Left colon (tissue), 2 donors: Measurements from ENCODE around the gene SLC33A1. TPM values are rescaled to one million over a fixed set of nuclear protein-coding genes. Genes with fewer than 3 reads are reported as not detected.
A peak's percentile ranks its signal among the peaks of the same experiment; 100 is the strongest.
"Not testable (repeated sequence)": the region's sequence is repeated elsewhere in the genome, so short reads cannot be mapped to it uniquely, and the experiment has no call there.

Experiments
- ATAC-seq: fragments of 200-7000 bp; cut with Tn5 transposase; one replicate; pipeline ENCODE4 v1.9.1; 2020; ENCODE audit warnings: mild to moderate bottlenecking, moderate library complexity
- DNase-seq, 2 donors: peaks; one replicate each; pipeline ENCODE4 v3.0.0-alpha.2; 2020
- intact Hi-C, 2 donors: fragments of 100-400 bp; cut with DNase I in 1 of 2; cut with micrococcal nuclease in 1 of 2; formaldehyde crosslinking; loops; one replicate each; pipeline versions ENCODE4 v1.11.2 to v1.14.0; 2022; cut with DNase I, micrococcal nuclease
- total RNA-seq, 2 donors: library from RNA; stranded (reverse); fragmentation: NEBNext Ultra II Directional; extraction: Animal tissue kit (Norgen Biotek cat#: 25700); gene quantifications; one replicate each; pipeline ENCODE4 v1.2.1, GENCODE V29; 2021
- donor health status: DM: no; HTN: no; CAD: no.
- donor health status: DM: yes; HTN: yes; CAD: no.

SLC33A1 gene
- total RNA-seq, 2 donors from 2014 or later: 27.3 to 29.6 TPM

- DNase-seq: no peak
- ATAC-seq: no peak
- intact Hi-C loops: no loop called here
Observed at GRCh38 chr3:155863072-155863784, 9.0 kb upstream of the SLC33A1 start.

GRCh38 chr3:155862290-155862982, 8.2 kb upstream of the SLC33A1 start:
- DNase-seq, ATAC-seq, intact Hi-C loops: not testable (repeated sequence)

GRCh38 chr3:155861476-155862183, 7.4 kb upstream of the SLC33A1 start:
- ATAC-seq (no peak), DNase-seq (no peak)
- intact Hi-C loops: no loop called here

- intact Hi-C loops, DNase-seq, ATAC-seq: not testable (repeated sequence)
Observed at GRCh38 chr3:155860424-155860823, 6.2 kb upstream of the SLC33A1 start.

GRCh38 chr3:155859859-155860258, 5.6 kb upstream of the SLC33A1 start:
- ATAC-seq (no peak), DNase-seq (no peak)
- intact Hi-C loops: no loop called here

GRCh38 chr3:155853214-155854140, 750 bp downstream of the SLC33A1 start:
- ATAC-seq: peak; percentile 7
- DNase-seq: peak; percentile 14 to 34
- intact Hi-C loops: no loop called here

- intact Hi-C loops: no loop called here
- ATAC-seq: no peak
- no peak for DNase-seq
Observed at GRCh38 chr3:155852341-155852740, 1.9 kb downstream of the SLC33A1 start.

GRCh38 chr3:155849404-155849803, 4.8 kb downstream of the SLC33A1 start:
- DNase-seq, ATAC-seq, intact Hi-C loops: not testable (repeated sequence)

GRCh38 chr3:155847993-155848392, 6.2 kb downstream of the SLC33A1 start:
- DNase-seq: no peak
- ATAC-seq: no peak
- intact Hi-C loops: no loop called here

- intact Hi-C loops: no loop called here
- DNase-seq (no peak), ATAC-seq (no peak)
Observed at GRCh38 chr3:155846119-155846518, 8.1 kb downstream of the SLC33A1 start.

GRCh38 chr3:155843569-155843968, 10.7 kb downstream of the SLC33A1 start:
- ATAC-seq (no peak), DNase-seq (no peak)
- intact Hi-C loops: no loop called here

GRCh38 chr3:155835341-155836071, 18.7 kb downstream of the SLC33A1 start:
- no peak for ATAC-seq
- intact Hi-C loops: no loop called here
- no peak for DNase-seq

- intact Hi-C loops, ATAC-seq, DNase-seq: not testable (repeated sequence)
Observed at GRCh38 chr3:155828490-155829098, 25.6 kb downstream of the SLC33A1 start.

- ATAC-seq: no peak
- intact Hi-C loops: no loop called here
- DNase-seq: no peak
Observed at GRCh38 chr3:155815030-155815545, 39.1 kb downstream of the SLC33A1 start.

GRCh38 chr3:155813224-155813623, 41.0 kb downstream of the SLC33A1 start:
- DNase-seq, ATAC-seq, intact Hi-C loops: not testable (repeated sequence)

- intact Hi-C loops: no loop called here
- DNase-seq (no peak), ATAC-seq (no peak)
Observed at GRCh38 chr3:155809181-155809580, 45.0 kb downstream of the SLC33A1 start.

GRCh38 chr3:155807823-155808222, 46.4 kb downstream of the SLC33A1 start:
- ATAC-seq (no peak), DNase-seq (no peak)
- intact Hi-C loops: no loop called here
